ENCODE measurements around the gene MYBPC3.

MYBPC3 gene

GRCh38 chr11:47352556-47352955 lies at the start of gene MYBPC3:
TSS of gene MYBPC3 (minus strand) at chr11:47352702. CDS start at chr11:47352647, 55 bp downstream.
- DNase-seq, result no peak

GRCh38 chr11:47400768-47401279 lies 48.3 kb upstream of the MYBPC3 start:
- no peak for DNase-seq

DNA sequence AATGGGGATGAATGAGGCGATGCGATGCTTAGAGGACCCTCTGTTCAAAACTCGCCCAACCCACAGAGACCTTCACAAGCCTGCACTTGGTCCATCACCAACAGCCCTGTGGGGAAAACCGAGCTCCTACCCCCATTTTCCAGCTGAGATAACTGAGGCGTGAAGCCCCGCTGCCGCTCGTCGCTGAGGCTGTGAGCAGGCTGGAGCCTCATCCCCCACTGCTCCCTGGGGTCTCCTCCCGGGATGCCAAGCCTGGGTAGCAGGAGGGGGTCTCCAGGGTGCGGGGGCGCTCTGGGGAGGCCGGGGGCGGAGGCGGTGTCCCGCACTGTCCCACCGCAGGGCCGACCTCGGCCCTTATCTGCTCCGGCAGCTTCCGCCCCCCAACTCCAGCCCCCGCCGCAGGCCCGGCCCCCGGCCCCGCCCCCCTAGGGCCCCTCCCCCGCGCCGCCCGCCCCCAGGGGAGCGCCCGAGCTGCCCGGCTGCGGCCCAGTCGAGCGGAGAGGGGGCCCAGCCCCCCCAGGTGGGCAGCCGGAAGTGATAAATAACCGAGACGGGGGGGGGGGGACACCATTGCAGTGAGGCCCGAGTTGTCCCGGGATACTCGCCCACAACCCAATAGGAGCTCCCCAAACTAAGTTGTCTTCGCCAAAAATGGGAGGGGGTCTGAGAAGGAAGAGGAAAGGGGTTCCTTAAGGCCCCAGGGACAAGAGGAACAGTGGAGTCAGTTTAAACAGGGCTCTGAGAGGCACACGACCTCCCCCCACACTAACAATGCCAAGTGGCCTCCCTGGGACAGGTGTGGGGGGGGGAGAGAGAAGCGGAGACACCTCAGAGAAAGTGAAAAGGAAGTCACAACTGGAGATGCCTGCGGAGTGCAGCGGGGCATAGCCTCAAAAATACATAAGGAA lies 47.6 kb upstream of the MYBPC3 start:
- DNase-seq, result no peak

GRCh38 chr11:47398551-47398950 lies 46.0 kb upstream of the MYBPC3 start:
- no peak for DNase-seq

DNA sequence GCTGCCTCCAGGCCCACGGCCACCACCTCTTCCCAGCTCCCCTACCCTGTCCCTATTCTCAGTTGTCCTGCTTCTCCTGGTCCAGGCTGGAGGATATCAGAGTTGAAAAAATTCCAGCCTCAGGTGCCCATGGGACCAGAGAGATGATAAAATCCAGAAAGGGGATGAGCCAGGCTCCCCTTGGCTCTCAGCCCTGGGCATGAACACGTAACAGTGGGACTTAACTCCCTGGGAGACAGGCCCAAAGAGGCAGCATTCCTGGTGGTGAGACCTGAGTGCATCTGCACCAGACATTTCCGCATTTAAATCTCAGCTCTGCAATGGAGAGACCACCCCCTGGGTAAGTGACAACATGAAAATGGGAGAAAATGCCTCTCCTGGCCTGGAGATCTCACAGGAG lies 45.5 kb upstream of the MYBPC3 start:
- no peak for DNase-seq

DNA sequence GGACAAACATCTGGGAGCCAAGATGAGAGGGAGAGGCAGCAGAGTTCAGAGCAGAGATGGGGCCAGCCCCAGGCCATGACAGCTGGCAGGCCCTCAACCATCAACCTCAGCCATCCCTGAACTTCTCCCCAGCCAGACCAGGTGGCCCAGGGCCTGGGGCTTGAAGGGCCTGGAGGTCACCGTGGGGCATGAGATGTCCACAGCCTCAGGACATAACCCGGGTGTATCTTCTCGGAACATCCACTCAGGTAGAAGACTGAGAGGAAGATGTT lies 43.5 kb upstream of the MYBPC3 start:
- no peak for DNase-seq

- DNase-seq, result no peak
Observed at GRCh38 chr11:47395223-47396048, 42.9 kb upstream of the MYBPC3 start.

DNA sequence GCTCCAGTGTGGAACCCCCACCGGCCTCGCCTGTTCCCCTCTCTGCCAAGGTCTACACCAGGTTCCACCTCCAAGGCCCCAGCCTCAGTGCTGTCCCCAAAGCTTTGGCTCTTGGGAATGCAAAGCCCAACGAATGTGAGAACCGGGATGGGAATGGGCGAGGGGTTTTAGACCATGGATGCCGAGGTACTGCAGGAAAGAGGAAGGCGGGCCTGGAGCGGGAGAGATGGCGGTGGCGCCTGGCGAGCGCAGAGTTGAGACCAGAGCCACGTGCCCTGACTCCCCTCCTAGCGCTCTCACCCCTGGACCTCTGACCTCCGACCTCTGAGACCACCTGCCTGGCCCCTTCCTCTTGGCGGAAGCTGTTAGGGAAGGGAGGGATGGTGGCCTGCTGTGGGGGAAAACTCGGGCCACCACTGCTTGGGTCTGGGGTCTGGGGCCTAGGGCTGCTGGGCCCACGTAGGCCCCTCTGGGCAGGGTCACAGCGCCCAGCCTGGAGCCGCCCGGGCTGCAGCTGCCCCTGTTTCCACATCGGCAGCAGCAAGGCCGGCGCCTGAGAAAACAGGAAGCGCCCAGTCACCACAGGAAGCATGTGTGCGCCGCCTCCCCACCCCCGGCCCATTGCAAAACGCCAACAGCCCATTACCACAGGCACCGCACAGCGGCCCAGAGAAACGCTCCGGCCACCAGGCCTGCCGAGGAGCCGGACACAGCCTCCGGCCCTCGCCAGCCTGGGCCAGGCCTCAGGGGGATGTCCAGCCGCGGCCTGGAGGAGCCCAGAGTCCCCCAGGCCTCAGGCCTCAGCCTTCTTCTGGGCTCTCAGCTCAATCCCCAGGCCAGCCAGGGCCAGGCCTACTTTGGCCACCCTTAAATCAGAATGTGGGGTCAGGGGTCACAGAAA lies 42.1 kb upstream of the MYBPC3 start:
- no peak for DNase-seq

DNA sequence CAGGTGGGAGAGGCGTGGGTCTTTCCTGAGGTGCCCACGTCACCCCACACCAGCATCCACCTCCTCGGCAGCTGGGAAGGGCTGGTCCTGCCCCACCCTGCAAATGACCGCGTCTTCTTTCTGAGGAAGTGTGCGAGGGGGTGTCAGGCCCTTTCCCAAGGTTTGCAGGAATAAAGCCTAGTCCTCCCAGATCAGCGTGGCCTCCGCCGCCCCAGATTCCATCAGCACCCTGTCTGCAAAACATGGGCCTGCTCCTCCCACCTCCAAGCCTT lies 41.5 kb upstream of the MYBPC3 start:
- no peak for DNase-seq

DNA sequence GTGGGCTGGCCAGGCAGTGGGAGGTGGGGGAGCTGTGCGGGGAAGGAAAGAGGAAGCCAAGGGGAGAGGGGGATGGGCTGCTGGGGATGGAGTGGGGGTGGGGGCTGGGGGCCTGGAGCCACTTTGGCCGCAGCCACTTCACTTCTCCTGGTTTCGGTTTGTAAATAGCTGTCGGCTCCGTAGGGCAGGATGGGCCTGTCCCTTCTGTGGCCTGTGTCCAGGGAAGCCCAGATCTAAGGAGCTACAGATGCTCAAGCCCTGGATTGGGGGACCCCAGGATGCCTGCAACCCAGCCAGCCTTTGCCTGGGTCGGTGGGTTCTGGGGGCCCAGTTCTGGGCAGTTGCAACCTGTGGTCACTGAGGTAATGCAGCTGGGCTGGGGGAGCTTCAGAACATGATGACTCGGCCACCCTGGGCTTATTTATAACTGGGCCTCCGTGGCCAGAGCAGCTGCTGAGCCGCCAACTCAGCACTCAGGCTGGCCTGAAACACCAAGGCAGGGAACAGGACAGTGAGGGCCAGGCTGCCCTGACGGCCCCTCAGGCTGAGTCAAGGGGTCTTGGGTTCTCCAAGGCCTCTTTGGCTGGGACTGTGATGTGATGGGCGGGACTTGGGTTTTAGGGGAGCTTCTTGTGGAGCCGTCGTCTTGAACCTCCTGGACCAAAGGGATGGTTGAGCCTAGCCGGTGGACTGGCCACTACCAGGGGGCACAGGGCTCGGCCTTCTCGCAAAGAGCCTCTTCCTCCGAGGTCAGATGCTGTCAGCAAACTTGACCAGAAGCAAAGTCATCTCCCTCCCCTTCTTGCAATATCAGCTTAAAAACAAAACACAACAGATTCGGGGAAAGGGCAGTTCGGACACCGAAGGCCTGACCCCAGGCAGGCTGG lies 40.9 kb upstream of the MYBPC3 start:
- DNase-seq, result no peak

GRCh38 chr11:47392546-47393162 lies 40.2 kb upstream of the MYBPC3 start:
- DNase-seq, result no peak

- DNase-seq, result no peak
Observed at GRCh38 chr11:47391711-47392432, 39.4 kb upstream of the MYBPC3 start.

GRCh38 chr11:47391077-47391583 lies 38.6 kb upstream of the MYBPC3 start:
- no peak for DNase-seq

- no peak for DNase-seq
Observed at GRCh38 chr11:47390422-47390760, 37.9 kb upstream of the MYBPC3 start.

GRCh38 chr11:47389577-47390421 lies 37.3 kb upstream of the MYBPC3 start:
- DNase-seq, result no peak

- no peak for DNase-seq
Observed at GRCh38 chr11:47388697-47389576, 36.4 kb upstream of the MYBPC3 start.

DNA sequence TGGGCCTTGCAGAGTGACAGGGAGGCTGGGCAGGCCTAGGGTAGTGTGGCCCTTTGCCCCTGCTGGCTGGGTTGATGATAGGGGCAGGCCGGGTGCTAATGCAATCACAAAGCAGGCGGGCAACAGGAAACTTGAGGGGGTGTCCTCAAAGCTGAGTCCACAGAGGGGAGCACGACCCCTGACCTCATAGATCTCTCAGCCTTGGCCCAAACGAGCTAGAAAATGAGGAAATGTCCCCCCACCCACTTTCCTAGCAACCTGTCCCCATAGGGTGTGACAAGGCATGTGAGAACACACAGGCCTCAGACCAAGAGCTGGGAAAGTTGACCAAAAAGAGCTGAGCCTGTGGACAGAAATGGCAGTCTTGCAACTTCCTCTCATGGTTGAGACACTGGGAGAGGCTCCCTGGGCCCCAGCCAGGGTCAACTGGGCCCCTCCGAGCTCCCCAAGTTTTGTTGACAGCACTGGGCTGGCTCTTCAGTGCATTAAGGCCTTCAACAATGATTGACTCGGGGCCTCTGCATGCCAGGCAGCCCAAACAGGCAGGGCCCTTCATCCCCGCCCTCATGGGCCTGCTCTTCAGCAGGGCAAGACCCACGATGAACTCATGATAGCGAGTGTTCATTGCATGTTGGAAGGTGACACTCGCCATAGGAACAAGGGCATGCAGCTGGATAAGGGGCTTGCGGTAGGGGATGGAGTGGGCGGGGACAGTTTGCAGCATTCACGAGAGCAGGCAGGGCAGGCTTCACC lies 35.6 kb upstream of the MYBPC3 start:
- DNase-seq, result no peak

DNA sequence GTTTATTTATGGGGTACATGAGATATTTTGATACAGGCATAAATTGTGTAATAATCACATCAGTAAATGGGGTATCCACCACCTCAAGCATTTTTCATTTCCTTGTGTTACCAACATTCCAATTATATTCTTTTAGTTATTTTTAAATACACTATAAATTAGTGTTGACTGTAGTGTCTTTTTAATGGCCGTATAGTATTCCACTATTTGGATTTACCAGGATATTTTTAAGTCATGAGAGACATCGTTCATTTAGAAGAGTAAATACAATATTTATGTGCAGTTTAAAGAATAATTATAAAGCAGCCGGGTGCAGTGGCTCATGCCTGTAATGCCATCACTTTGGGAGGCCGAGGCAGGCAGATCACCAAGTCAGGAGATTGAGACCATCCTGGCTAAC lies 32.0 kb upstream of the MYBPC3 start:
- no peak for DNase-seq
